Nephron progenitor cell (in vitro differentiated cells): ENCODE results near the gene ACSS1.
A peak's percentile ranks its signal among the peaks of the same experiment; 100 is the strongest.

Source experiments
- DNase-seq: peaks from one replicate; pipeline ENCODE4 v3.0.0; 2021
- H3K27ac Mint-ChIP-seq: 2 replicates; pipeline ENCODE4 v1.8.0; 2021; ENCODE audit warnings: mild to moderate bottlenecking, moderate library complexity, mixed read lengths
- H3K27me3 Mint-ChIP-seq: 2 replicates; pipeline ENCODE4 v1.8.0; 2021; ENCODE audit warnings: mild to moderate bottlenecking, low read depth, mixed read lengths; ENCODE audit not compliant: poor library complexity
- H3K36me3 Mint-ChIP-seq: 2 replicates; pipeline ENCODE4 v1.8.0; 2021; ENCODE audit warnings: low read depth, mixed read lengths
- H3K4me1 Mint-ChIP-seq: 2 replicates; pipeline ENCODE4 v1.8.0; 2021; ENCODE audit warnings: mixed read lengths
- H3K4me3 Mint-ChIP-seq: 2 replicates; pipeline ENCODE4 v1.8.0; 2021; ENCODE audit warnings: mild to moderate bottlenecking, moderate library complexity, mixed read lengths
- H3K9me3 Mint-ChIP-seq: 2 replicates; pipeline ENCODE4 v1.8.0; 2021; ENCODE audit warnings: mild to moderate bottlenecking, moderate library complexity, mixed read lengths
- CTCF ChIP-seq: fragments of 200-600 bp; sonication (generic); IDR thresholded peaks from 2 replicates; pipeline ENCODE4 v1.5.0; 2021; ENCODE audit warnings: antibody characterized with exemption

The ACSS1 gene

GRCh38 chr20:25044261-25044560, 13.7 kb downstream of the ACSS1 start:
- Mint-ChIP-seq H3K36me3 (no peaks in the 10 kb centered on the region), H3K9me3 (no peaks in the 10 kb centered on the region), H3K4me1 (peaks cover 14% of the 10 kb centered on the region), H3K27me3 (peaks cover 37% of the 10 kb centered on the region), H3K27ac (no peak overlapping the region), H3K4me3 (no peak overlapping the region)
- no peak for TF ChIP-seq CTCF
- DNase-seq = no peak

DNA sequence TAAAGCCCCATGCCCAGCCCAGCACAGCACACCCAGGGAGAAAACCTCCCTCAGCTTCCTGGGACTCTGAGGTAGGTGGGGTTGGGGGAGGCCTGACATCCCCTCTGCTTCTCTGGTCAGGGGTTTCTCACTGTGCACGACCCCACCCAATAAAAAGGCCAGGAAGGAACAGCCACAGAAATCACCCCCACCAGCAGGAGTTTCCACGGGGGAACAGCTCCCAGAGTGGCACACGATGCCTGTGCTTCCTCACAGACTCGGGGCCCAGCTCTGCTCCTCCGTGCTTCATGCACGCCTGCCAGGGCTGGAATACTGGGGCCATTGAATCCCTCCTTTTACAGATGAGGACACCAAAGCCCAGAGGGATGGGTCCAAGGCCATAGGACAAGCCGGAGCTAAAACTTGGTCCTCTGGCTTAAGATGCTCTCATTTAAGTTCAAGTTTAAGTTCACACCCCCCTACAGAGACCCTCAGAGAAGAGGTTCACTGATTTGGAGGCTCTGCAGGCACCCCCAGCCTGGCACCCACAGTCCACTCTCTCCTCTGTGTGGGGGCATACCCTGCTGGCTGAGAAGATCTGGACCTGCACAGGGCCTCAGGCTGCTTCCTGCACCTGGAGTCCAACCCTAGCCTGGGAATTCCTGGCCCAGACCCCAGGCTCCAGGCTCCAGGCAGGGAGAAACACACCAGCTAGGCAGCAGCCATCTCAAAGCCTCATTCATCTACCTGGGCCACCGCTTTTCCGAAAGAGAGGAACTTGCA, 14.3 kb downstream of the ACSS1 start:
- Mint-ChIP-seq H3K9me3 (no peaks in the 10 kb centered on the region), H3K4me3 (no peak overlapping the region), H3K36me3 (no peaks in the 10 kb centered on the region), H3K27me3 (peaks cover 34% of the 10 kb centered on the region), H3K4me1 (peaks cover 14% of the 10 kb centered on the region), H3K27ac (no peak overlapping the region)
- TF ChIP-seq CTCF = no peak
- DNase-seq = no peak

GRCh38 chr20:25042531-25043498, 15.1 kb downstream of the ACSS1 start:
- no peak for TF ChIP-seq CTCF
- no peak overlapping the region for H3K27ac Mint-ChIP-seq

GRCh38 chr20:25041813-25042530, 16.0 kb downstream of the ACSS1 start:
- TF ChIP-seq CTCF = no peak
- Mint-ChIP-seq H3K36me3 (no peaks in the 10 kb centered on the region), H3K27ac (no peak overlapping the region), H3K4me1 (peaks cover 14% of the 10 kb centered on the region), H3K27me3 (peaks cover 32% of the 10 kb centered on the region), H3K4me3 (no peak overlapping the region), H3K9me3 (no peaks in the 10 kb centered on the region)
- DNase-seq = no peak

More at GRCh38 chr20:25042531-25043498, 15.1 kb downstream of the ACSS1 start:
- Mint-ChIP-seq H3K4me1 (peaks cover 14% of the 10 kb centered on the region), H3K27me3 (peaks cover 28% of the 10 kb centered on the region), H3K9me3 (no peaks in the 10 kb centered on the region), H3K4me3 (peak overlapping the region; percentile 13), H3K36me3 (no peaks in the 10 kb centered on the region)
- DNase-seq = no peak

DNA sequence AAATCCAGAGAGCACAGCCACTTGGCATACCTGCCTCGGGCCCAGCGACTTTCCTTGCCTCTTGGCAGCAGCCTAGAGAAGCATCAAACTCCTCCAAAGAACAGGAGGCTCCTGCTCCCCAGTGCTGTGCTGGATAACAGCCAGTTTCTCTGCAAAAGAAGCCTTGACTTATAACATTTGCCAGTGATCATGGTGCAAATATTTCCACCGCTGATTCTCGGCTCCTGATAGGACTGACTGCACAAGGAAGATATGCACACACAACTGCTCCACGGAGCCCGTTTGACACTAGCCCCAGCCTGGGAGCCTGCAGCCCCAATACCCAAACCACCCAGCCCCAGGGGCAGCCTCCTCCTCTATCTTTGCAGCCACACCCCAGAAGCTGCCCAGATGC, 17.5 kb downstream of the ACSS1 start:
- H3K36me3 Mint-ChIP-seq = no peaks in the 10 kb centered on the region
- peaks cover 22% of the 10 kb centered on the region for H3K27me3 Mint-ChIP-seq
- no peak overlapping the region for H3K27ac Mint-ChIP-seq
- no peak overlapping the region for H3K4me3 Mint-ChIP-seq
- no peaks in the 10 kb centered on the region for H3K9me3 Mint-ChIP-seq
- no peak for TF ChIP-seq CTCF
- peaks cover 26% of the 10 kb centered on the region for H3K4me1 Mint-ChIP-seq
- DNase-seq = no peak
